PFSK-1 (cell line): ENCODE data around the gene IKBIP. TPM values are rescaled to one million over a fixed set of nuclear protein-coding genes. Genes with fewer than 3 reads are reported as not detected.

Experiments used
- FOXP2 ChIP-seq: optimal IDR thresholded peaks from 2 replicates; pipeline ENCODE3; 2011; ENCODE audit warnings: borderline replicate concordance, control low read depth, inconsistent platforms; ENCODE audit not compliant: insufficient read depth; ENCODE audit errors: extremely low read length, extremely low read depth
- POLR2AphosphoS5 ChIP-seq: IDR thresholded peaks from 2 replicates; pipeline ENCODE4 v1.6.1; 2012; ENCODE audit warnings: low read depth, mild to moderate bottlenecking, control low read depth, low read length, moderate library complexity
- SIN3A ChIP-seq: IDR thresholded peaks from 2 replicates; pipeline ENCODE4 v1.6.1; 2012; ENCODE audit warnings: mild to moderate bottlenecking, low read length, moderate library complexity, borderline replicate concordance; ENCODE audit not compliant: insufficient read depth
- TAF1 ChIP-seq: IDR thresholded peaks from 2 replicates; pipeline ENCODE4 v1.6.1; 2012; ENCODE audit warnings: low read length, control low read depth, borderline replicate concordance; ENCODE audit not compliant: insufficient read depth
- polyA plus RNA-seq: library from polyadenylated mRNA; unstranded; fragments of >200 nt; gene quantifications from one replicate; pipeline ENCODE4 v1.2.1, GENCODE V29; 2012; ENCODE audit warnings: low read depth, missing spikeins; ENCODE audit not compliant: insufficient read length
- TF ChIP-seq, protein P1 (sequence below), 2 experiments: IDR thresholded peaks; 2 replicates each; pipeline versions ENCODE4 v1.6.1 to v1.8.0; 2011 to 2012; ENCODE audit warnings: low read depth in 2 of 2, low read length in 2 of 2, control low read depth in 1 of 2, inconsistent platforms in 1 of 2, mild to moderate bottlenecking in 1 of 2, moderate library complexity in 1 of 2; ENCODE audit not compliant: insufficient read depth in 1 of 2

IKBIP gene, protein sequence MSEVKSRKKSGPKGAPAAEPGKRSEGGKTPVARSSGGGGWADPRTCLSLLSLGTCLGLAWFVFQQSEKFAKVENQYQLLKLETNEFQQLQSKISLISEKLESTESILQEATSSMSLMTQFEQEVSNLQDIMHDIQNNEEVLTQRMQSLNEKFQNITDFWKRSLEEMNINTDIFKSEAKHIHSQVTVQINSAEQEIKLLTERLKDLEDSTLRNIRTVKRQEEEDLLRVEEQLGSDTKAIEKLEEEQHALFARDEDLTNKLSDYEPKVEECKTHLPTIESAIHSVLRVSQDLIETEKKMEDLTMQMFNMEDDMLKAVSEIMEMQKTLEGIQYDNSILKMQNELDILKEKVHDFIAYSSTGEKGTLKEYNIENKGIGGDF
- 10.4 TPM for polyA plus RNA-seq

DNA sequence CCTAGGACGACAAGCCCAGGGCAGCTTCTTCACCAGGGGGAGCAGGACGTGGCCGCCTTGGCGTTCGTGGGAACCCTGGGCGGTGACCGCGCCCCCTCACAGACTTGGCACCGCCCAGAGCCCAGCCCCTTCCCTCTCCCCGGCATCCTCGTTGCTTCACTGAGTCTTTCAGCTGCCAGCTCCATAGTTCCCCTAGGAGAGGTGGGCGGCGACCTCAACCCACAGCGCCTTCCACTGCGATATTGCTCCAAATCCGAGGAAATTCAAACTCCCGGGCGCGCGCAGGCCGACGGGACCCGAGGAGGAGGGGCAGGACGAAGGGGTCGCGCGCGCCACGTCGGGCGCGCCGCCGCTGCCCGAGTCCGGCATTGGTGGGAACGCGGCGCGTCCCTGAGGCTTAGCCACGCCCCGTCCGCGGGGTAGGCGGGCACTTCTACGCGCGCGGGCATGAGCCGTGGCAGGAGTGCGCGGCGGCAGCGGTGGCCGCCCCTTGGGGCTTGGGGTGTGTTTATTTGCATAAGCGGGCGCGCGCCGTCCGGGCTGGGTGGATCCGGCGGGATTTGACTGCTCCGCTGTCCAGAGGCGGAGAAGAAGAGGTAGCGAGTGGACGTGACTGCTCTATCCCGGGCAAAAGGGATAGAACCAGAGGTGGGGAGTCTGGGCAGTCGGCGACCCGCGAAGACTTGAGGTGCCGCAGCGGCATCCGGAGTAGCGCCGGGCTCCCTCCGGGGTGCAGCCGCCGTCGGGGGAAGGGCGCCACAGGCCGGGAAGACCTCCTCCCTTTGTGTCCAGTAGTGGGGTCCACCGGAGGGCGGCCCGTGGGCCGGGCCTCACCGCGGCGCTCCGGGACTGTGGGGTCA lies at the start of gene IKBIP, which contains the start of gene APAF1:
Gene IKBIP, minus strand, starts transcription at position 77 of the 860 bp plus-strand sequence. CDS start 87 bp downstream, outside the sequence.
Gene APAF1, plus strand, starts transcription at position 579 of the 860 bp plus-strand sequence. CDS start 3,070 bp downstream, outside the sequence.
- TF ChIP-seq TAF1 (peak; percentile 78; the same call in 1 of the 2 replicates), POLR2AphosphoS5 (peak; percentile 66; the same call in 1 of the 2 replicates), FOXP2 (peak; percentile 95), SIN3A (peak; percentile 49; the same call in 1 of the 2 replicates)
- TF ChIP-seq, protein P1, sequence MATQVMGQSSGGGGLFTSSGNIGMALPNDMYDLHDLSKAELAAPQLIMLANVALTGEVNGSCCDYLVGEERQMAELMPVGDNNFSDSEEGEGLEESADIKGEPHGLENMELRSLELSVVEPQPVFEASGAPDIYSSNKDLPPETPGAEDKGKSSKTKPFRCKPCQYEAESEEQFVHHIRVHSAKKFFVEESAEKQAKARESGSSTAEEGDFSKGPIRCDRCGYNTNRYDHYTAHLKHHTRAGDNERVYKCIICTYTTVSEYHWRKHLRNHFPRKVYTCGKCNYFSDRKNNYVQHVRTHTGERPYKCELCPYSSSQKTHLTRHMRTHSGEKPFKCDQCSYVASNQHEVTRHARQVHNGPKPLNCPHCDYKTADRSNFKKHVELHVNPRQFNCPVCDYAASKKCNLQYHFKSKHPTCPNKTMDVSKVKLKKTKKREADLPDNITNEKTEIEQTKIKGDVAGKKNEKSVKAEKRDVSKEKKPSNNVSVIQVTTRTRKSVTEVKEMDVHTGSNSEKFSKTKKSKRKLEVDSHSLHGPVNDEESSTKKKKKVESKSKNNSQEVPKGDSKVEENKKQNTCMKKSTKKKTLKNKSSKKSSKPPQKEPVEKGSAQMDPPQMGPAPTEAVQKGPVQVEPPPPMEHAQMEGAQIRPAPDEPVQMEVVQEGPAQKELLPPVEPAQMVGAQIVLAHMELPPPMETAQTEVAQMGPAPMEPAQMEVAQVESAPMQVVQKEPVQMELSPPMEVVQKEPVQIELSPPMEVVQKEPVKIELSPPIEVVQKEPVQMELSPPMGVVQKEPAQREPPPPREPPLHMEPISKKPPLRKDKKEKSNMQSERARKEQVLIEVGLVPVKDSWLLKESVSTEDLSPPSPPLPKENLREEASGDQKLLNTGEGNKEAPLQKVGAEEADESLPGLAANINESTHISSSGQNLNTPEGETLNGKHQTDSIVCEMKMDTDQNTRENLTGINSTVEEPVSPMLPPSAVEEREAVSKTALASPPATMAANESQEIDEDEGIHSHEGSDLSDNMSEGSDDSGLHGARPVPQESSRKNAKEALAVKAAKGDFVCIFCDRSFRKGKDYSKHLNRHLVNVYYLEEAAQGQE (IDR thresholded peaks at IDR 0.05; ENCODE audit: insufficient read depth in 1 of 2, low read depth in 2 of 2, low read length in 2 of 2), result peak in 1 of 2 experiments; percentile 32; a peak in 1 of 4 replicates

DNA sequence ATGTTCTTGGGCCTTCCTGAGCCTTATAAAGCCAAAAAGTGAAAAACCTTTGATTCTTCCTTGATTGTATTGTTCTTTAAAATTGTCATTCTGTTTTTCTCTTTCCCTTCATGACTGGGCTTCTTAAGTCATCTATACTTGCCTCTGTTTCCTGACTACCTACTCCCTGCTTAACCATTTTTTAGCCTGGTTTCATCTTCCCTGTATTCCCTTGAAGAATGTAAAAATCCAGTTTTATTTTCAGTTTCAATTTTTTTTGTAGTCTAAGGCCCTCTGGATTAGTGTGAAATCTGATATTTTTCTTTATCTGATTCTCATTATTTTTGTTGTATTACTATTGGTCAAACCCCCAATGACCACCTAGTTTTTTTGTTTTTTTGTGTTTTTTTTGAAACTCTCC lies 46.8 kb upstream of the IKBIP start:
- TF ChIP-seq, protein P1 (IDR thresholded peaks at IDR 0.05; ENCODE audit: insufficient read depth in 1 of 2, low read depth in 2 of 2, low read length in 2 of 2), result no peak
- TF ChIP-seq POLR2AphosphoS5, result no peak
- no peak for TF ChIP-seq SIN3A
- no peak for TF ChIP-seq FOXP2

DNA sequence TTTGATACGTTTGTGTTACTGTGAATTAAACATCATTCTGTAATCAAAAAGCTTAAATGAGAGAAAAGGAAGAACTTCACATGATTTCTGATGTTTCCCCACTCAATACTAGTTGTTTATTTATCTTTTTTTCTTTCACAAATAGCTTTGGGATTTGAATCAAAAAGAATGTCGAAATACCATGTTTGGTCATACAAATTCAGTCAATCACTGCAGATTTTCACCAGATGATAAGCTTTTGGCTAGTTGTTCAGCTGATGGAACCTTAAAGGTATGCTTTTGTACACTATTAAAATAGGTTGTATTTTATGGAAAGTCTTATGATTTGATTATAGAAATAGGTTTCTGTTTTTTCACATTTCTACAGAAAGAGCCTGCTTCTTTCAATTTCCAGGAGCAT lies 42.0 kb upstream of the IKBIP start:
- TF ChIP-seq SIN3A, result no peak
- no peak for TF ChIP-seq FOXP2
- TF ChIP-seq, protein P1 (IDR thresholded peaks at IDR 0.05; ENCODE audit: insufficient read depth in 1 of 2, low read depth in 2 of 2, low read length in 2 of 2), result no peak
- TF ChIP-seq TAF1, result no peak
- TF ChIP-seq POLR2AphosphoS5, result no peak

DNA sequence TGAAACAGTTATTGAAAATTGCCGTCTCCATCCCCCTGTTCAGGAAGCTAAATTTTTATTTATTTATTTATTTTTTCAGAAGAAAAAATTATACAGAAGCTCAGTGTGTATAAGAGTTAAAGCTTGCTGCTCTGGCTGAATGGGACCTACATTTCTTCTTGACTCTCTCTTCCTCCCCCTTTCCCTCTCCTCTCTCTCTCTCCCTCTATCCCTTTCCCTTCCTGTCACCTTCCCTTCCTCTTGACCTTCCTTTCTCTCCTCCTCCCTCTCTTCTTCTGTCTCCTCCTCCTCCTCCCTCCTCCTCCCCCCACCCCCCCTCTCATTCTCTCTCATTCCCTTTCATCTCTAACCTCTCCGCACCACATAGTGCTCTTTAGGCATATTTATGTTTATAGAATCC lies 39.6 kb upstream of the IKBIP start:
- TF ChIP-seq TAF1, result no peak
- no peak for TF ChIP-seq POLR2AphosphoS5
- no peak for TF ChIP-seq FOXP2
- no peak for TF ChIP-seq SIN3A
- TF ChIP-seq, protein P1 (IDR thresholded peaks at IDR 0.05; ENCODE audit: insufficient read depth in 1 of 2, low read depth in 2 of 2, low read length in 2 of 2), result no peak
